Subcutaneous adipose tissue (tissue), 4 donors: Measurements from ENCODE around the gene AAR2. TPM values are rescaled to one million over a fixed set of nuclear protein-coding genes. Genes with fewer than 3 reads are reported as not detected.

Experiments used
- total RNA-seq, 4 donors: library from RNA; depleted of rRNA; stranded (reverse); fragments of >200 nt; gene quantifications; one replicate each; pipeline ENCODE4 v1.1.0, GENCODE V29; 2016
- TF ChIP-seq, protein P1 (sequence below): fragments of 450-650 bp; IDR thresholded peaks from one replicate; pipeline ENCODE4 v1.5.1; 2016; ENCODE audit warnings: low read depth, mild to moderate bottlenecking, control low read depth, antibody characterized with exemption, moderate library complexity

AAR2 gene
- total RNA-seq, 4 donors from 2014 or later, result 25.2 to 32.4 (median 30.1) TPM

DNA sequence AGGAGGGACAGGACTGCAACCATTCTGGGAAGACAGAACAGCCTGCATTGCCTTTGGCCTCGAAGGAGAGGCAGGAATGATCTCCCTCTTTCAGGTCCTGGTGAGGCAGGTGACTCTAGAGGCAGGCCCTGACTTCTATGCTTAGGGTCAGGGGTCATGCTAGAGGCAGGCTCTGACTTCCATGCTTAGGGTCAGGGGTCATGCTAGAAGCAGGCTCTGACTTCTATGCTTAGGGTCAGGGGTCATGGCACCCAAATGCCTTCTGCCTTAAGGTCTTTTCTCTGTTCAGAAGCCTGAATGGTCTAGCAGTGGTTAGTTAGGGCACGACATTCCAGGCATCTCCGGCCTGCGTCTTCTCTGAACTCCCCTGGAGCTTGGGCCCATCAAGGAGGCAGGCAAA, 35.1 kb upstream of the AAR2 start:
- TF ChIP-seq, protein P1, sequence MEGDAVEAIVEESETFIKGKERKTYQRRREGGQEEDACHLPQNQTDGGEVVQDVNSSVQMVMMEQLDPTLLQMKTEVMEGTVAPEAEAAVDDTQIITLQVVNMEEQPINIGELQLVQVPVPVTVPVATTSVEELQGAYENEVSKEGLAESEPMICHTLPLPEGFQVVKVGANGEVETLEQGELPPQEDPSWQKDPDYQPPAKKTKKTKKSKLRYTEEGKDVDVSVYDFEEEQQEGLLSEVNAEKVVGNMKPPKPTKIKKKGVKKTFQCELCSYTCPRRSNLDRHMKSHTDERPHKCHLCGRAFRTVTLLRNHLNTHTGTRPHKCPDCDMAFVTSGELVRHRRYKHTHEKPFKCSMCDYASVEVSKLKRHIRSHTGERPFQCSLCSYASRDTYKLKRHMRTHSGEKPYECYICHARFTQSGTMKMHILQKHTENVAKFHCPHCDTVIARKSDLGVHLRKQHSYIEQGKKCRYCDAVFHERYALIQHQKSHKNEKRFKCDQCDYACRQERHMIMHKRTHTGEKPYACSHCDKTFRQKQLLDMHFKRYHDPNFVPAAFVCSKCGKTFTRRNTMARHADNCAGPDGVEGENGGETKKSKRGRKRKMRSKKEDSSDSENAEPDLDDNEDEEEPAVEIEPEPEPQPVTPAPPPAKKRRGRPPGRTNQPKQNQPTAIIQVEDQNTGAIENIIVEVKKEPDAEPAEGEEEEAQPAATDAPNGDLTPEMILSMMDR, result no peak

DNA sequence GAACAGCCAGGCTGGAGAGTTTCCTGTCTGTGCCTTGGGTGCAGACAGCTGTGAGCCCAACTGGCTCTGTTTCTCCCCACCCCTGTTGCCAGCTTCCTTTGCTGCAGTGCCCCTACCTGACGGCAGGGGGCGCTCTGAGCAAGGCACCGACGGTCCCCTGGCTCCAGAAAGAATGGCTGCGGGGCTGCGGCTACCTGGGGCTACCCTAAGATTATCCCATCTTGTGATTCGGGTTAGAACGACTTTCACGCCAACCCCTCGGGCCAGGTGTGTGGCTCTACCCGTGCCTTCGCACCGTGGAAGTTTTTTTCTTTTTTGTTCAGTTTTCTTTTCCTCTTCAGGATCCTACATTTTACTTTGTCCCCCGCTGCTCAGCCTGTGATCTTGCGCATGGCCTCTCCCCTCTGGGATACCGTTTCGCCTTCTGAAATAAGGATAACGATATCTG, 33.4 kb upstream of the AAR2 start:
- TF ChIP-seq, protein P1, result no peak

- TF ChIP-seq, protein P1, result no peak
These were observed 32.4 kb upstream of the AAR2 start for GRCh38 chr20:36203861-36204260.

DNA sequence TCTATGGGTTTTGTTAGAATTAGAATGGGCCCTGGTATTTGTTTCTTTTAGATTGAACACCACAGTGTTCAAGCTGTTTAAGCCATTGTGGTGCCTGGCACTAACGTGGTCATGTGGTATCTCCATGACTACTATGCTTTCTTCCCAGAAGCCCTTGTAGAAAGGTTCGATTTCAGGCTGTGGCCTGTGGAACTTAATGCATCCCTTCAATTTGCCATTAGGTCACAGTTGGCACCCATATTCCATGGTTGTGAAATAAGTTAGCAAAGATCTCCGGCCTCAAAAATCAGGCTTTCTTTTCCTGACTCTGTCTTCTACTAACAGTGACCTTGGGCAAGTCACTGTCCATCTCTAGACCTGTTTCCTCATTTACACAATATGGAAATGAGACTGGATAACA, 31.3 kb upstream of the AAR2 start:
- TF ChIP-seq, protein P1, result no peak

GRCh38 chr20:36206068-36206467, 30.2 kb upstream of the AAR2 start:
- TF ChIP-seq, protein P1, result no peak

- TF ChIP-seq, protein P1, result no peak
These were observed 29.6 kb upstream of the AAR2 start for GRCh38 chr20:36206641-36207040.

DNA sequence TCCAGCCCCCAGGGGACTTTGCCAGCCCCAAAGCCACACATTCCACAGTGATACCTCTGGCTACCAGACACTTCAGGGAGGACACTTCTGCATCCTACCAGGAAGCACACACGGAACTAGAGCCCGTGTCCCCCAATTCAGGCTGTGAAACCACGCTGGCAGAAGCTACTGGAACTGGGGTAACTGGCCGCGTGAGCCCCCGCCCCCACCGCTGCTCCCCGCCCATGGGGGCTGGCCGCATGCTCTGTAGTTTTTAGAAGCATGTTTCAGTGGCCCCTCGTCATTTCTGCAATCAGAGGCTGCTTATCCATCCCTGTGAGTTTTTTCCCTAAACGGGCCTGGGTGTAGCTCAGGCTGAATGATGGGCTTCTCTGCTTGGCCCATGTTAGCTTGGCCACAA, 28.7 kb upstream of the AAR2 start:
- TF ChIP-seq, protein P1, result no peak
